Esophagus muscularis mucosa (tissue), 3 donors: Measurements from ENCODE around the gene TEX12.

Experiments used
- CTCF ChIP-seq, 3 experiments: fragments of 200-600 bp in 2 of 3; fragments of 450-650 bp in 1 of 3; sonication (generic) in 2 of 3; IDR thresholded peaks; one replicate each; pipeline ENCODE4 v1.5.1; 2017 to 2019; ENCODE audit warnings: antibody characterized with exemption in 3 of 3, mild to moderate bottlenecking in 2 of 3, moderate library complexity in 1 of 3
- POLR2AphosphoS5 ChIP-seq, 2 donors: sonication (generic); formaldehyde crosslinking; IDR thresholded peaks; one replicate each; pipeline ENCODE4 v1.6.1; 2017; ENCODE audit warnings: antibody characterized with exemption in 2 of 2

DNA sequence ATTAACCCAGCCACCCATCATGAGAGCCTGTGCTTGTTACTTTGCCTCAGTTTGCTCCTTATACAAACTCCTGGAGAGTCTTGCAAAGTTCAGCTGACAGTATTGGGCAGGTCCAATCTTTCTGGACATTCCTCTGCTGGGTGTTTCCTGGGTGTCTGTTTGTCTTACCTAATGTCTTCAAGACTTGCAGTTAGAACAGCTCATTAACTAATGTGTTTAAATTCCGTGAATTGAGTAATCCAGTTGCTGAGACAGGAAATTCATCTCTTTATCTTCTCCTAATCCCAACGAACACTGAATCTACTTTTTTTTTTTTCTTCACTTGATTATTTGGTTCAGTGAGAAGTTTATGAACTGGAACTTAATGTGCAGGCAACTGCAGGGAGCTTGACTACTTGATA is 28.8 kb downstream of the TEX12 start:
- no peak for TF ChIP-seq POLR2AphosphoS5 (IDR thresholded peaks at IDR 0.05)
- no peak for TF ChIP-seq CTCF (IDR thresholded peaks at IDR 0.05)
